ENCODE data around the gene FTMT. TPM values are rescaled to one million over a fixed set of nuclear protein-coding genes. Genes with fewer than 3 reads are reported as not detected.
"Not testable (repeated sequence)": the region's sequence is repeated elsewhere in the genome, so short reads cannot be mapped to it uniquely, and the experiment has no call there.

FTMT gene
- not detected for total RNA-seq

GRCh38 chr5:121851643-121852574, at the start of gene FTMT:
Gene FTMT (plus strand): TSS chr5:121851882. CDS start chr5:121851964, 82 bp downstream.
- Mint-ChIP-seq H3K27me3 (no peaks in the 10 kb centered on the region), H3K4me3 (no peak within 1 kb of the TSS), H3K4me1 (no peaks in the 10 kb centered on the region), H3K9me3 (no peaks in the 10 kb centered on the region), H3K27ac (no peak within 1 kb of the TSS), H3K36me3 (no peaks in the 10 kb centered on the region)
- no peak for ATAC-seq (ENCODE audit: low read depth)
- POLR2A ChIA-PET, result no interaction called here
- DNase-seq, result no peak

GRCh38 chr5:121805251-121805650, 46.4 kb upstream of the FTMT start:
- H3K4me3 Mint-ChIP-seq; ATAC-seq (ENCODE audit: low read depth); H3K4me1 Mint-ChIP-seq; POLR2A ChIA-PET; H3K36me3 Mint-ChIP-seq; H3K27me3 Mint-ChIP-seq; DNase-seq; H3K27ac Mint-ChIP-seq; H3K9me3 Mint-ChIP-seq: not testable (repeated sequence)

GRCh38 chr5:121805911-121806310, 45.8 kb upstream of the FTMT start:
- no peaks in the 10 kb centered on the region for H3K4me1 Mint-ChIP-seq
- H3K36me3 Mint-ChIP-seq, result no peaks in the 10 kb centered on the region
- no peaks in the 10 kb centered on the region for H3K27me3 Mint-ChIP-seq
- no peak overlapping the region for H3K4me3 Mint-ChIP-seq
- no peak overlapping the region for H3K27ac Mint-ChIP-seq
- peaks cover 3% of the 10 kb centered on the region for H3K9me3 Mint-ChIP-seq
- DNase-seq, result no peak
- no peak for ATAC-seq (ENCODE audit: low read depth)
- POLR2A ChIA-PET, result no interaction called here

GRCh38 chr5:121816164-121816563, 35.5 kb upstream of the FTMT start:
- no peak overlapping the region for H3K27ac Mint-ChIP-seq
- DNase-seq (no peak), ATAC-seq (ENCODE audit: low read depth) (no peak)
- H3K9me3 Mint-ChIP-seq, result peaks cover 2% of the 10 kb centered on the region
- H3K36me3 Mint-ChIP-seq, result no peaks in the 10 kb centered on the region
- peaks cover 1% of the 10 kb centered on the region for H3K27me3 Mint-ChIP-seq
- no peak overlapping the region for H3K4me3 Mint-ChIP-seq
- POLR2A ChIA-PET, result no interaction called here
- H3K4me1 Mint-ChIP-seq, result no peaks in the 10 kb centered on the region

- H3K36me3 Mint-ChIP-seq, result no peaks in the 10 kb centered on the region
- no peak overlapping the region for H3K27ac Mint-ChIP-seq
- POLR2A ChIA-PET, result no interaction called here
- DNase-seq (no peak), ATAC-seq (ENCODE audit: low read depth) (no peak)
- H3K4me1 Mint-ChIP-seq, result no peaks in the 10 kb centered on the region
- no peaks in the 10 kb centered on the region for H3K27me3 Mint-ChIP-seq
- peaks cover 2% of the 10 kb centered on the region for H3K9me3 Mint-ChIP-seq
- H3K4me3 Mint-ChIP-seq, result no peak overlapping the region
Measured at GRCh38 chr5:121819682-121820261, 31.9 kb upstream of the FTMT start.

- no peaks in the 10 kb centered on the region for H3K9me3 Mint-ChIP-seq
- no peaks in the 10 kb centered on the region for H3K36me3 Mint-ChIP-seq
- ATAC-seq (ENCODE audit: low read depth) (no peak), DNase-seq (no peak)
- POLR2A ChIA-PET, result no interaction called here
- no peaks in the 10 kb centered on the region for H3K27me3 Mint-ChIP-seq
- H3K27ac Mint-ChIP-seq, result no peak overlapping the region
- no peak overlapping the region for H3K4me3 Mint-ChIP-seq
- H3K4me1 Mint-ChIP-seq, result no peaks in the 10 kb centered on the region
Measured at GRCh38 chr5:121833617-121834016, 18.1 kb upstream of the FTMT start.

GRCh38 chr5:121834021-121834420, 17.7 kb upstream of the FTMT start:
- Mint-ChIP-seq H3K36me3 (no peaks in the 10 kb centered on the region), H3K27me3 (no peaks in the 10 kb centered on the region), H3K4me3 (no peak overlapping the region), H3K27ac (no peak overlapping the region), H3K9me3 (no peaks in the 10 kb centered on the region), H3K4me1 (no peaks in the 10 kb centered on the region)
- ATAC-seq (ENCODE audit: low read depth) (no peak), DNase-seq (no peak)
- POLR2A ChIA-PET, result no interaction called here

- no peaks in the 10 kb centered on the region for H3K27me3 Mint-ChIP-seq
- H3K27ac Mint-ChIP-seq, result no peak overlapping the region
- H3K4me1 Mint-ChIP-seq, result no peaks in the 10 kb centered on the region
- ATAC-seq (ENCODE audit: low read depth) (no peak), DNase-seq (no peak)
- POLR2A ChIA-PET, result no interaction called here
- no peaks in the 10 kb centered on the region for H3K36me3 Mint-ChIP-seq
- peaks cover 2% of the 10 kb centered on the region for H3K9me3 Mint-ChIP-seq
- no peak overlapping the region for H3K4me3 Mint-ChIP-seq
Measured at GRCh38 chr5:121841892-121842291, 9.8 kb upstream of the FTMT start.

- H3K4me3 Mint-ChIP-seq, result no peak overlapping the region
- DNase-seq (no peak), ATAC-seq (ENCODE audit: low read depth) (no peak)
- H3K9me3 Mint-ChIP-seq, result no peaks in the 10 kb centered on the region
- H3K36me3 Mint-ChIP-seq, result no peaks in the 10 kb centered on the region
- no peaks in the 10 kb centered on the region for H3K4me1 Mint-ChIP-seq
- H3K27ac Mint-ChIP-seq, result no peak overlapping the region
- H3K27me3 Mint-ChIP-seq, result no peaks in the 10 kb centered on the region
- POLR2A ChIA-PET, result no interaction called here
Measured at GRCh38 chr5:121850272-121850671, 1.4 kb upstream of the FTMT start.

GRCh38 chr5:121853850-121854249, 2.2 kb downstream of the FTMT start:
- Mint-ChIP-seq H3K27ac (no peak overlapping the region), H3K27me3 (no peaks in the 10 kb centered on the region), H3K36me3 (no peaks in the 10 kb centered on the region), H3K4me1 (no peaks in the 10 kb centered on the region), H3K9me3 (no peaks in the 10 kb centered on the region), H3K4me3 (no peak overlapping the region)
- ATAC-seq (ENCODE audit: low read depth) (no peak), DNase-seq (no peak)
- POLR2A ChIA-PET, result no interaction called here

- Mint-ChIP-seq H3K27ac (no peak overlapping the region), H3K9me3 (no peaks in the 10 kb centered on the region), H3K27me3 (no peaks in the 10 kb centered on the region), H3K36me3 (no peaks in the 10 kb centered on the region), H3K4me3 (no peak overlapping the region), H3K4me1 (no peaks in the 10 kb centered on the region)
- no peak for ATAC-seq (ENCODE audit: low read depth)
- POLR2A ChIA-PET, result no interaction called here
- DNase-seq, result no peak
Measured at GRCh38 chr5:121862801-121863200, 11.1 kb downstream of the FTMT start.

- DNase-seq (no peak), ATAC-seq (ENCODE audit: low read depth) (no peak)
- no peaks in the 10 kb centered on the region for H3K27me3 Mint-ChIP-seq
- no peak overlapping the region for H3K4me3 Mint-ChIP-seq
- no peak overlapping the region for H3K27ac Mint-ChIP-seq
- no peaks in the 10 kb centered on the region for H3K9me3 Mint-ChIP-seq
- no peaks in the 10 kb centered on the region for H3K4me1 Mint-ChIP-seq
- no peaks in the 10 kb centered on the region for H3K36me3 Mint-ChIP-seq
- POLR2A ChIA-PET, result no interaction called here
Measured at GRCh38 chr5:121863753-121864285, 12.1 kb downstream of the FTMT start.

GRCh38 chr5:121867403-121867802, 15.7 kb downstream of the FTMT start:
- Mint-ChIP-seq H3K27ac (no peak overlapping the region), H3K36me3 (no peaks in the 10 kb centered on the region), H3K27me3 (no peaks in the 10 kb centered on the region), H3K4me3 (no peak overlapping the region), H3K9me3 (no peaks in the 10 kb centered on the region), H3K4me1 (no peaks in the 10 kb centered on the region)
- no peak for ATAC-seq (ENCODE audit: low read depth)
- DNase-seq, result no peak
- POLR2A ChIA-PET, result no interaction called here

GRCh38 chr5:121870489-121870888, 18.8 kb downstream of the FTMT start:
- no peaks in the 10 kb centered on the region for H3K27me3 Mint-ChIP-seq

More at GRCh38 chr5:121870489-121870888, 18.8 kb downstream of the FTMT start:
- Mint-ChIP-seq H3K27ac (no peak overlapping the region), H3K4me1 (no peaks in the 10 kb centered on the region), H3K9me3 (no peaks in the 10 kb centered on the region), H3K4me3 (no peak overlapping the region), H3K36me3 (no peaks in the 10 kb centered on the region)
- DNase-seq (no peak), ATAC-seq (ENCODE audit: low read depth) (no peak)
- POLR2A ChIA-PET, result no interaction called here

Data from activated naive CD8-positive, alpha-beta T cell treated with anti-CD3 and anti-CD28 coated beads, Interleukin-2, amount 10 ng/mL, durations not matched to agents 7 days and 5 days (primary cell).